Activated naive CD4-positive, alpha-beta T cell treated with anti-CD3 and anti-CD28 coated beads, Interleukin-2, amount 50 U/mL, for 24 hours (primary cell): ENCODE results near the gene TOMM70.
A peak's percentile ranks its signal among the peaks of the same experiment; 100 is the strongest.

Experiments used
- H3K27ac Mint-ChIP-seq: one replicate; pipeline ENCODE4 v1.8.0; 2021; ENCODE audit warnings: mild to moderate bottlenecking, mixed read lengths
- H3K27me3 Mint-ChIP-seq: one replicate; pipeline ENCODE4 v1.8.0; 2021; ENCODE audit warnings: mixed read lengths
- H3K36me3 Mint-ChIP-seq: one replicate; pipeline ENCODE4 v1.8.0; 2021; ENCODE audit warnings: mixed read lengths
- H3K4me1 Mint-ChIP-seq: one replicate; pipeline ENCODE4 v1.8.0; 2021; ENCODE audit warnings: mixed read lengths
- H3K4me3 Mint-ChIP-seq: one replicate; pipeline ENCODE4 v1.8.0; 2021; ENCODE audit warnings: mild to moderate bottlenecking, mixed read lengths
- H3K9me3 Mint-ChIP-seq: one replicate; pipeline ENCODE4 v1.8.0; 2021; ENCODE audit warnings: mixed read lengths

TOMM70 gene

DNA sequence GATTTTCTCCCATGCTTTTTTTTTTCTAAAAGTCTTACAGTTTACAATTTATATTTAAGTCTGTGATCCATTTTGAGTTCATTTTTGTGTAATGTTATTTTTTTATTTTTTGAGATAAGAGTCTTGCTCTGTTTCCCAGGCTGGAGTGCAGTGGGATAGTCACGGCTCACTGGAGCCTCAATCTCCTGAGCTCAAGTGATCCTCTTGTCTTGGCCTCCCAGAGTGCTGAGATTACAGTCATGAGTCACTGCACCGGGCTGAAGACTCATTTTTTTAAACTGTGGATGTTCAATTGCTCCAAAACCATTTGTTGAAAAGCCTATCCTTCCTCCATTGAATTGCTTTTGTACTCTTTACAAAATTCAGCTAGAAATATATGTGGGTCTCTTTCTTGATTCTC, 20.0 kb upstream of the TOMM70 start:
- Mint-ChIP-seq H3K4me1 (no peaks in the 10 kb centered on the region), H3K27ac (no peak overlapping the region), H3K27me3 (peaks cover 6% of the 10 kb centered on the region), H3K4me3 (no peak overlapping the region), H3K9me3 (peaks cover 4% of the 10 kb centered on the region), H3K36me3 (no peaks in the 10 kb centered on the region)

GRCh38 chr3:100419406-100419805, 18.5 kb upstream of the TOMM70 start:
- Mint-ChIP-seq H3K9me3 (peaks cover 4% of the 10 kb centered on the region), H3K4me3 (no peak overlapping the region), H3K4me1 (no peaks in the 10 kb centered on the region), H3K27me3 (peaks cover 3% of the 10 kb centered on the region), H3K27ac (no peak overlapping the region), H3K36me3 (no peaks in the 10 kb centered on the region)

GRCh38 chr3:100416863-100417262, 16.0 kb upstream of the TOMM70 start:
- H3K4me1 Mint-ChIP-seq = no peaks in the 10 kb centered on the region
- H3K9me3 Mint-ChIP-seq = peaks cover 10% of the 10 kb centered on the region
- H3K27me3 Mint-ChIP-seq = no peaks in the 10 kb centered on the region
- H3K27ac Mint-ChIP-seq = no peak overlapping the region
- peaks cover 9% of the 10 kb centered on the region for H3K36me3 Mint-ChIP-seq
- H3K4me3 Mint-ChIP-seq = no peak overlapping the region

DNA sequence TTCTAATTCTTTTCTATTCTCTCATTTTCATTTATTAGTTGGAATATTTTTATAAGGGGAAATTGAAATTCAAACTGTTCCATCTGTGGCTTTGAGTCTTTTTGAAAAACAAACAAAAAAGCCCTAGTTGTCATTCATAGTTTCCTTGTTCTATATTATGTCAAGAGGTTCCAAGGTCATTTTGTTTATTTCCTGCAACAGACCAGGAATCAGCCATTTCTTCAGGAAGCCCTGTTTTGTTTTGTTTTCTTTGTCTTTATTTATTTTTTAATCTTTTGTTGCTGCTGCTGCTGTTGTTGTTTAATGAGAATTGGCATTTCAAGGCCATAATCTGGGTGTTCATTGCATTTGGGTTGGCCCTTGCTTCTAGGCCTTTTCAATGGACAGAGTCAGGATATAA, 15.3 kb upstream of the TOMM70 start:
- Mint-ChIP-seq H3K36me3 (peaks cover 10% of the 10 kb centered on the region), H3K4me3 (no peak overlapping the region), H3K27me3 (no peaks in the 10 kb centered on the region), H3K27ac (no peak overlapping the region), H3K9me3 (peaks cover 12% of the 10 kb centered on the region), H3K4me1 (no peaks in the 10 kb centered on the region)

DNA sequence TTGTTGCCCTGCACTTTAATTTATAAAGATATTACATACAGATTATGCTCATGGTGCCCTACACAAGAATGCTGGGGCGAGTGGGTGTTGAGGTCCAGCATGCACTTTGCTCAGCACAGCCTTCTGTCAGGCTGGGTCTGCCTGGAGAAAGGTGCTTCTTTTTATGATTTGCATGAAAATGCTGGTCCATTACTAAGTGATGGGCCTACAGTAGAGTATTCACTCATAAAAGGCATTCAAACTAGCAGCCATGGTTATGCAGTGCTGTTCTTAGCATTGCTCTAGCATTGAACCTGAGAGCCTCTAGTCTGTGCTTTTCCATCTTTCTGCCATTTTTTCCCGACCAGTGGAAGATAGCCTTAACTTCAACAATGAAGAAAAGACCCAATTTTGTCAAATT, 12.7 kb upstream of the TOMM70 start:
- no peak overlapping the region for H3K27ac Mint-ChIP-seq
- no peak overlapping the region for H3K4me3 Mint-ChIP-seq
- H3K4me1 Mint-ChIP-seq = no peaks in the 10 kb centered on the region
- peaks cover 21% of the 10 kb centered on the region for H3K36me3 Mint-ChIP-seq
- no peaks in the 10 kb centered on the region for H3K27me3 Mint-ChIP-seq
- peaks cover 15% of the 10 kb centered on the region for H3K9me3 Mint-ChIP-seq

DNA sequence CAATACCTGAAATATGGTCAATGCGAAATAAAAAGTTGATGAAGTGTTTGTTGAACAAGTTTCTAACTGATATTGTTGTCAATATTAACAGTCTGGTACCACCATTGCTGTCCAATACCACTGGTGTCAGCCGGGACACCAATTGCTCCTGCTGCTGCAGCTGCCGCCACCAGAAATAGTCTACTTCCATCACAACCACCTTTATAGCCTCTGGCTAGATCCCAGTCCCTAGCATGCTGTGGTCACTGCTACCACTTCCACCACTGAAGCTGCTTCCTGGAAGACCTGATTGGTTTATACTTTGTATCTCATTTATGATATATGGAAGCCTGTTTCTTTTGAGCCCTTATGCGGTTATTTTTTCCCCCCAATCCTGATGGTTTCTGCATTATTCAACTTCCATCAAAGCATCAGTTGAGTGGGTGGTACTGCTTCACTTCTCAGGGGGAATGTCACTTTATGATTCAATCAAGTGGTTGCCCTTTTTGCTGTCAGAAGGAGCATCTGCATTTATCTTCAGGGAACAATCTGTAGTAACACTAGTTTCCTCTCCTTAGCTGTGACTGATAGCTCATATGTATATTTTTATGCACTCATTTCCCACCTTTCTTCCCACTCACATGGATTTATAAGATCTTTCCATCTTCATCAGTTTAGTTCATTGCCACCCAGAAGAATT, 12.2 kb upstream of the TOMM70 start:
- H3K27me3 Mint-ChIP-seq = no peaks in the 10 kb centered on the region
- peaks cover 23% of the 10 kb centered on the region for H3K36me3 Mint-ChIP-seq
- no peak overlapping the region for H3K4me3 Mint-ChIP-seq
- H3K9me3 Mint-ChIP-seq = peaks cover 15% of the 10 kb centered on the region
- H3K27ac Mint-ChIP-seq = no peak overlapping the region
- no peaks in the 10 kb centered on the region for H3K4me1 Mint-ChIP-seq

- no peaks in the 10 kb centered on the region for H3K27me3 Mint-ChIP-seq
- H3K4me1 Mint-ChIP-seq = peaks cover 3% of the 10 kb centered on the region
- no peak overlapping the region for H3K4me3 Mint-ChIP-seq
- peaks cover 33% of the 10 kb centered on the region for H3K36me3 Mint-ChIP-seq
- H3K9me3 Mint-ChIP-seq = peaks cover 18% of the 10 kb centered on the region
- no peak overlapping the region for H3K27ac Mint-ChIP-seq
These were observed 10.4 kb upstream of the TOMM70 start for GRCh38 chr3:100411091-100411982.

- Mint-ChIP-seq H3K36me3 (peaks cover 35% of the 10 kb centered on the region), H3K4me1 (peaks cover 30% of the 10 kb centered on the region), H3K9me3 (peaks cover 12% of the 10 kb centered on the region), H3K27me3 (no peaks in the 10 kb centered on the region), H3K27ac (no peak overlapping the region), H3K4me3 (no peak overlapping the region)
These were observed 7.2 kb upstream of the TOMM70 start for GRCh38 chr3:100407977-100408532.

DNA sequence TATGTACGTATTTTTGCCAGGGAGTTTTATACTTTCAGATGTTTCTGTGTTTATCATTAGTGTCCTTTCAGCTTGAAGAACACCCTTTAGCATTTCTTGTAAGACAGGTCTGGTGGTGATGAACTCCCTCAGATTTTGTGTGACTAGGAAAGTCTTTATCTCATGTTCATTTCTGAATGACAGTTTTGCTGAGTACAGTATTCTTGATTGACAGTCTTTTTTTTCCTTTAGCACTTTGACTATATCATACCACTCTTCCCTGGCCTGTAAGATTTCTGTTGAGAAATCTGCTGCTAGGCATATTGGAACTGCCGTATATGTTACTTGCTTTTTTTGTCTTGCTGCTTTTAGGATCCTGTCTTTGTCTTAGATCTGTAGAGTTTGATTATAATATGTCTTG, 6.3 kb upstream of the TOMM70 start:
- H3K4me3 Mint-ChIP-seq = no peak overlapping the region
- H3K36me3 Mint-ChIP-seq = peaks cover 29% of the 10 kb centered on the region
- peaks cover 38% of the 10 kb centered on the region for H3K4me1 Mint-ChIP-seq
- peaks cover 12% of the 10 kb centered on the region for H3K9me3 Mint-ChIP-seq
- no peaks in the 10 kb centered on the region for H3K27me3 Mint-ChIP-seq
- no peak overlapping the region for H3K27ac Mint-ChIP-seq

DNA sequence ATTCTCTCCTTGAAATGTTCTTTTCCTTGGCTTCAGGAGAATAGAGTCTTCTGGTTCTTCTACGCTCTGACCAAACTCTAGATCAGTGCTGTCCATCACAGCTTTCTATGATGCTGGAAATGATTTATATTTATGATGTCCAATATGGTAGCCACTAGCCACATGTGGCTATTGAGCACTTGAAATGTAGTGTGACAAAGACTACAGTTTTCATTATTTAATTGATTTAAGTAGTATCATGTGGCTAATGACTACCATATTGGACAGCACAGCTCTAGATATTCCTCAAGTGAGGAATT, 3.3 kb upstream of the TOMM70 start:
- Mint-ChIP-seq H3K27ac (no peak overlapping the region), H3K27me3 (no peaks in the 10 kb centered on the region), H3K36me3 (peaks cover 21% of the 10 kb centered on the region), H3K4me3 (no peak overlapping the region), H3K4me1 (peaks cover 55% of the 10 kb centered on the region), H3K9me3 (peaks cover 7% of the 10 kb centered on the region)

DNA sequence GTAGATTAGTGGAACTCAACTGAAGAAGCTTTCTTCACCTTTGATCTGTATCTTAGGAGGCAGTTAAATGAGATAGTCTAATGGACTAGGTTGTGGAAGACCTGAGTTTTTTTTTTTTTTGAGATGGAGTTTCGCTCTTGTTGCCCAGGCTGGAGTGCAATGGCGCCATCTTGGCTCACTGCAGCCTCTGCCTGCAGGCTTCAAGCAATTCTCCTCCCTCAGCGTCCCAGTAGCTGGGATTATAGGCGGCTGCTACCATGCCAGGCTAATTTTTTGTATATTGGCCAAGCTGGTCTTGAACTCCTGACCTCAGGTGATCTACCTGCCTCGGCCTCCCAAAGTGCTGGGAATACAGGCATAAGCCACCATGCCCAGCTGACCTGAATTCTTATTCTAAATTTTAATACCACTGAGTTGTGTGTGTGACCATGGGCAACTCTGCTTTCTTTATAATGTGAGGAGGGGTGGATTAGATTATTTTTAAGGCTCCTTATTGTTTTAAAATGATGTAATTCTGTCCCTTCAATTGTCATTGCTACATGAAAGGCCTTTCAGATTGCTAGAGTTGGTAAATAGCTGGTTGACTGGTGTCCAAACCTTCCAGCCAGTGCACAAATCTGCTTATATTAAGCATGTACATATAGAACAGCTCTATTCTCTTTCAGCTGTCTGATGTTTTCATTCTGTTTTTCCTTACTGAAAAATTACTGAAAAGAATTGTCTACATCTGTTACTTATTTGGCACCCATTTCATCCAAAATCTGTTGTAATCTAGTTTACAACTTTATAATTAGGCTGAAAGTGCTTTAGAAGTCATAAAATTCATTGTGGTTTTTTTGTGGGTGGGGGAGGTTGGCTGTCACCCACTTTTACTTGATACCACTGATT, 2.7 kb upstream of the TOMM70 start:
- Mint-ChIP-seq H3K27me3 (no peaks in the 10 kb centered on the region), H3K27ac (no peak overlapping the region), H3K36me3 (peaks cover 19% of the 10 kb centered on the region), H3K9me3 (peaks cover 7% of the 10 kb centered on the region), H3K4me1 (peaks cover 61% of the 10 kb centered on the region), H3K4me3 (peak overlapping the region; percentile 95)

- peaks cover 65% of the 10 kb centered on the region for H3K4me1 Mint-ChIP-seq
- H3K27me3 Mint-ChIP-seq = no peaks in the 10 kb centered on the region
- peaks cover 16% of the 10 kb centered on the region for H3K36me3 Mint-ChIP-seq
- H3K27ac Mint-ChIP-seq = peak overlapping the region; percentile 65
- peak overlapping the region; percentile 95 for H3K4me3 Mint-ChIP-seq
- H3K9me3 Mint-ChIP-seq = peaks cover 6% of the 10 kb centered on the region
These were observed 2.0 kb upstream of the TOMM70 start for GRCh38 chr3:100402891-100403290.

GRCh38 chr3:100402256-100402655, 1.4 kb upstream of the TOMM70 start:
- Mint-ChIP-seq H3K27me3 (no peaks in the 10 kb centered on the region), H3K9me3 (no peaks in the 10 kb centered on the region), H3K4me3 (peak overlapping the region; percentile 95), H3K36me3 (peaks cover 10% of the 10 kb centered on the region), H3K27ac (peak overlapping the region; percentile 97), H3K4me1 (peaks cover 64% of the 10 kb centered on the region)

- Mint-ChIP-seq H3K27ac (peak overlapping the region; percentile 97), H3K27me3 (no peaks in the 10 kb centered on the region), H3K36me3 (peaks cover 8% of the 10 kb centered on the region), H3K9me3 (no peaks in the 10 kb centered on the region), H3K4me1 (peaks cover 70% of the 10 kb centered on the region), H3K4me3 (peak overlapping the region; percentile 95)
These were observed 769 bp upstream of the TOMM70 start for GRCh38 chr3:100401674-100402041.

DNA sequence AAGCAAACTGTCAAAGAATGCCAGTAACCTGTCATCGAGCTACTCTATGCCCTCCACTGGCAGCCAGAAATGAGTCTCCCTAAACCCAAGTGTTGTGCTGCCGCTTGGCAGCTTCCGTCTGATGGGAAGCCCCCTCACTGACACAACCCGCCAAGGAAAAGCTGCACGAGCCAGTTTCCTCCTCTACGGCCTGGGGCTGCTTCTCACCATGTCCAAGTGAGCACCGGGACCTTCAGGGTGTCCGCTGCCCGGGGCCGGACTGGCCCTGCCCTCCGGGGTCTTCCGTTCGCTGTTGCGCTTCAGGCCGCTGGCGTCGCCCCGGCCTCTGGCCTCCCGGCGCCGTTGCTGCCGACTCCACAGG, 490 bp downstream of the TOMM70 start:
- H3K36me3 Mint-ChIP-seq = peaks cover 4% of the 10 kb centered on the region
- H3K9me3 Mint-ChIP-seq = no peaks in the 10 kb centered on the region
- peak overlapping the region; percentile 95 for H3K4me3 Mint-ChIP-seq
- H3K27ac Mint-ChIP-seq = peak overlapping the region; percentile 76
- H3K27me3 Mint-ChIP-seq = no peaks in the 10 kb centered on the region
- peaks cover 77% of the 10 kb centered on the region for H3K4me1 Mint-ChIP-seq
